Fibroblast of villous mesenchyme (primary cell): ENCODE results near the gene WWC1. TPM values are rescaled to one million over a fixed set of nuclear protein-coding genes. Genes with fewer than 3 reads are reported as not detected.

Experiments
- DNase-seq: peaks from one replicate; pipeline ENCODE4 v3.0.0-alpha.2; 2010; ENCODE audit warnings: low read depth
- H3K4me3 ChIP-seq: 2 replicates; pipeline ENCODE4 v1.5.1; 2011; ENCODE audit warnings: low read depth, mild to moderate bottlenecking, low read length
- total RNA-seq: library from RNA; depleted of rRNA; stranded (reverse); fragments of >200 nt; gene quantifications from 2 replicates; pipeline ENCODE4 v1.2.3, GENCODE V29; 2012
- TF ChIP-seq, protein P1 (sequence below): IDR thresholded peaks from 2 replicates; pipeline ENCODE4 v1.5.1; 2012; ENCODE audit warnings: low read depth, mild to moderate bottlenecking, low read length; ENCODE audit not compliant: insufficient read depth

The WWC1 gene
- total RNA-seq, 1 donor: 2.2 TPM

DNA sequence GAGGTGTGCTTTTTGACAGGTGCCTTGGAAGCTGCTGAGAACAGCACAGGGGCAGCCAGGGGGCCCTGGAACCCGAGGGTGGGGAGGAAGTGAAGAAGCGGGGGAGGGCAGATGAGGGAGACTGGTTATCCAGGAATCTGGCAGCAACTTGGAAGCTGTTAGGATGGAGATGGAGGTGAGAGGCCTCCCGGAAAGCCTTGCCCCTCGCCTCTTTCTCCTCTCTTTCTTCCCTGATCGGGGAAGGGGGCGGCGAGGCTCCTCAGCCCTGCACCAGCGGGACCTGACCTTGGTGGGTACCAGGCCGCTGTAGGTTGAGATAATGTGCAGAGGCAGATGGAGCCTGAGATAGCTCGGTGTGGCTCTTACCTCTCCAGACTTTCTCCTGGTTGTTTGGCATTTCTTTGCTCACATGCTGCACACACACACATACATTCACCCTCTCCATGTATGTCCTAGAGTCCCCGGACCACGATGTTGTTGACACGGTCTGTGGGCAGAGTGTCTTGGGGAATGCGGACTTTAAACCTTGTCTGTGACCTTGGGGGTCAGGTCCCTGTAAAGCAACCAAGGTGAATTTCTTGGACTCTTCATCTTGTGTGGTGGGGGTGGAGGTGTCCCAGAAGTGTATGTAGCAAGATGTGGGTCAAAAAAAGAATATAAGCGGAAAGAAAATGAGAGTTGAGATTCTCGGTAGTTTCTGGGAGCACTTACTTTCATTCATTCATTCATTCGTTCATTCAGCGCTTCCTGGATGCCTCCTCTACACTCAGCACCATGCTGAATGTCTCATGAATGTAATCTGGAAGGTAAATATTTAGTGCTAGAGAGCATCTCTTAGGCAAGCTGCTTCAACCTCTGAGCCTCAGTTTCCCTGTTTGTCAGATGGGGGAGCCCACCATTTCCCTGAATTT is 1.6 kb downstream of the WWC1 start:
- no peak overlapping the region for H3K4me3 ChIP-seq
- TF ChIP-seq, protein P1, sequence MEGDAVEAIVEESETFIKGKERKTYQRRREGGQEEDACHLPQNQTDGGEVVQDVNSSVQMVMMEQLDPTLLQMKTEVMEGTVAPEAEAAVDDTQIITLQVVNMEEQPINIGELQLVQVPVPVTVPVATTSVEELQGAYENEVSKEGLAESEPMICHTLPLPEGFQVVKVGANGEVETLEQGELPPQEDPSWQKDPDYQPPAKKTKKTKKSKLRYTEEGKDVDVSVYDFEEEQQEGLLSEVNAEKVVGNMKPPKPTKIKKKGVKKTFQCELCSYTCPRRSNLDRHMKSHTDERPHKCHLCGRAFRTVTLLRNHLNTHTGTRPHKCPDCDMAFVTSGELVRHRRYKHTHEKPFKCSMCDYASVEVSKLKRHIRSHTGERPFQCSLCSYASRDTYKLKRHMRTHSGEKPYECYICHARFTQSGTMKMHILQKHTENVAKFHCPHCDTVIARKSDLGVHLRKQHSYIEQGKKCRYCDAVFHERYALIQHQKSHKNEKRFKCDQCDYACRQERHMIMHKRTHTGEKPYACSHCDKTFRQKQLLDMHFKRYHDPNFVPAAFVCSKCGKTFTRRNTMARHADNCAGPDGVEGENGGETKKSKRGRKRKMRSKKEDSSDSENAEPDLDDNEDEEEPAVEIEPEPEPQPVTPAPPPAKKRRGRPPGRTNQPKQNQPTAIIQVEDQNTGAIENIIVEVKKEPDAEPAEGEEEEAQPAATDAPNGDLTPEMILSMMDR: no peak
- no peak for DNase-seq

DNA sequence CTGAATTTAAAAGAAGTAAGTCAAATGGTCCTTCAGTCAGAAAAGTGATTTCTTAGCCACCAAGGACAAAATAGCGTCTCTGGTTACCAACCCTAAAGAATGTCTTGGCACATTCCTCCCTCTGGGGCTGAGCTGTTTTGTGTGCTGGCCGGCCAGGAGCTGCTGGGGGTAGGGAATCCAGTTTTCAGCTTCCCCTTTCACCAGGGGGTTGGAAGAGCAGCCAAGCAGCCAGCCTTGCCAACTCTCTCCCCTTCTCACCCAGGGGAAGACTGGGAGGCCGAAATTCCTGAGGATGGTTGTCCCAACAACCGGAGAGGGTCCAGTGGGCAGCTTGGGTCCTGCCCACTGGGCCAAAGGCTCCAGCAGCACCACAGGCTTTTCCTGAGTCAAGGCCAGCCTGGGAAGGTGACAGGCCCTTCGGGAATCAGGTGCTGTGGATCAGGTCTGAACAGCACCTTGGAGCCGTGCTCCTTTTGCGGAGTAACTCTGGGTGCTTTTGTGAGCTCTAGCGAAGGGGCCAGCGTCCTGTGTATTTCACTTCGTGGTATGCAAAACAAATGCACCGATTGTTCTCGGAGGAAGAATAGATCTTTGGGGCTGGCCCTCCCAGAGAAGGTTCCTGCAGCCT is 4.2 kb downstream of the WWC1 start:
- TF ChIP-seq, protein P1: peak; percentile 47
- DNase-seq: peak; percentile 32
- H3K4me3 ChIP-seq: no peak overlapping the region

DNA sequence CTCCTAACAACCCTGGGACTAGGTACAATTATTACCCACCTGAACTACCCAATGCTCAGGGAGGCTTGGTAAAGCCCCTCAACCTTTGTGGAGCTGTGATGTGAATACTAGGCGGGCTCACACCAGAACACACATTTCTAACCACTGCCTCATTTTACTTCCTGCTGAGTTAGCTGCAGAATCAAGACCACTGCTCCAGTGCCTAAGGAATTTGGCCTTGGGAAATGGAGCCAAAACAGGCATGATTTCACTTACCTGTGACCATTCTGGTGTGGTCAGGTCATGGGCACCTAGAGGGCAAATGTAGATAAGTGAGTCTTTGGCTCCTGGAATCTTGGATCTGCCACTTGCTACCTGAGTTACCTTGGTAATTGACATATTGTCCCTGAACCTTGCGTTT is 5.2 kb downstream of the WWC1 start:
- TF ChIP-seq, protein P1: no peak
- no peak overlapping the region for H3K4me3 ChIP-seq
- no peak for DNase-seq

DNA sequence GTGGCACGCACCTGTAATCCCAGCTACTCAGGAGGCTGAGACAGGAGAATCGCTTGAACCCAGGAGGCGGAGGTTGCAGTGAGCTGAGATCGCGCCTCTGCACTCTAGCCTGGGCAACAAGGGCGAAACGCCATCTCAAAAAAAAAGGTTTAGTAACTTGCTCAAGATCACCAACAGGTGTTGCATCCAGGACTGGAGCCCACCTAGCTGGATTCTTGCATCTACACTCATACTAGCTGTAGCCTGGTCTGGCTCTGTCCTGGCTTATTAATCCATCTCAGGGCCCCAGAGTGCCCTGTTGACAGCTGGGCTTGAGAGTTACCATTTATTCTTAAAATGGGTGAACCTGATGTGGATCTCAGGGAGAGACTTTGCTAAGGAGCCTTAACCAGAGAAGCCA is 7.5 kb downstream of the WWC1 start:
- no peak for DNase-seq
- no peak overlapping the region for H3K4me3 ChIP-seq
- TF ChIP-seq, protein P1: no peak

DNA sequence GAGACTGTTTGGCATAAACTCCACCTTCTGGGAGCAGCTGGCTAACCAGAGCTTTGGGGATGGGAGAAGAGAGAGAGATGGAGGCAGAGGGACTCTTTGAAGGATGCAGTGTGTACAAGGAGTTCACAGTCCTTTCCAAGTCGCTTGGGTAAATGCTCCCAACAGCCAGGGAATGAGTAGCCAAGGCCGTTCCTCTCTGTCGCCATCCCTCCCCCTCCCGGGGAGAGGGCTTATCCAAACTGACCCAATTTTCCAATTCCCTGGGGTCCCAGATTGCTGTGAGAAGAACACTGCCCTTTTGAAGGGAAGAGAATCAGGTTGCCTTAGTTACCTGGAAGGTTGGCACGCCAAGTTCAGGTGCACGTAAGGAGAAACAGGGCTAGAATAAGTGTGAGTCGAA is 7.9 kb downstream of the WWC1 start:
- TF ChIP-seq, protein P1: no peak
- H3K4me3 ChIP-seq: no peak overlapping the region
- DNase-seq: no peak

DNA sequence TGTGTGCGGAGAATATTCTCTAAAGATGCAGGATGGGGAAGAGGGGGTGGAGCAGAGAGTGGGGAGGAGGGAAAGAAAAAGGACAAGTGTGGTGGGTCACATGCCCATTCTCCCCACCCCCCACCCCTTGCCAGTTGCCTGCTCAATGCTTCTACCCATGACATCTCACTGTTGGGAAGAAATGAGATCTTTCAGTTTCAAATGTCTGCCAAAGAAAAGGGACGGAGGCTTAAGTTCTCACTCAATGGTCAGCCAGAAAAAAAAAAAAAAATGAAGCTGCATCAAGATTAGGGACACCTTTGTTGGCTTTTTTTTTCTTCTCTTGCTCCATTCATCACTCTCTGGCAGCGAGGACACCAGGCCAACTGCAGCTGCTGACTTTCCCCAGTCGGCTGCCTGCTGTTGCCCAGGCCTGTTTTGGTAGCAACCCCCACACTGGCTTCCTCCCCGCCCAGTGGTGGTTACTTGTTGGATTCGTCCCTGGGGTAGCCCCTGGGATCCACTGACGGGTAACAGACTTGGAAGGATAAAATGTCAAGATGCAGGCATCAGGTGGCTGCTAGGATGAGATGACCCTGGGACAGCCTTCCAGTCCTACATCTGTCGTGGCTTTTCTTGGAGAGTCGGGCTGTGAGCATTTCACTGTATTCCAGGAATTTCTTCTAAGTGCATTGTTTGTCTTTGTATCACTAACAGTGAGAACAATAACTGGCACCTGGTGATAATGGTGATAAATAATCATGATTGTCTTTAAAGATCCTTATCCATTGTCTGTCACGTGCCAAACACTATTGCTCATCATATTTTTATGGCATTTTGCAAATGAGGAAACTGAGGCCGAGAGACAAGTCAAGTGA is 9.1 kb downstream of the WWC1 start:
- TF ChIP-seq, protein P1: no peak
- H3K4me3 ChIP-seq: no peak overlapping the region
- no peak for DNase-seq
